HG03460 (cell line): ENCODE results near the gene ARL6IP4.
"Not testable (repeated sequence)": the region's sequence is repeated elsewhere in the genome, so short reads cannot be mapped to it uniquely, and the experiment has no call there.

ENCODE experiments used
- ATAC-seq: cut with Tn5 transposase; IDR thresholded peaks from one replicate; pipeline ENCODE4 v1.9.1; 2021; ENCODE audit not compliant: unreplicated experiment

The ARL6IP4 gene

GRCh38 chr12:123005081-123005626 lies 24.7 kb downstream of the ARL6IP4 start:
- ATAC-seq = no peak

DNA sequence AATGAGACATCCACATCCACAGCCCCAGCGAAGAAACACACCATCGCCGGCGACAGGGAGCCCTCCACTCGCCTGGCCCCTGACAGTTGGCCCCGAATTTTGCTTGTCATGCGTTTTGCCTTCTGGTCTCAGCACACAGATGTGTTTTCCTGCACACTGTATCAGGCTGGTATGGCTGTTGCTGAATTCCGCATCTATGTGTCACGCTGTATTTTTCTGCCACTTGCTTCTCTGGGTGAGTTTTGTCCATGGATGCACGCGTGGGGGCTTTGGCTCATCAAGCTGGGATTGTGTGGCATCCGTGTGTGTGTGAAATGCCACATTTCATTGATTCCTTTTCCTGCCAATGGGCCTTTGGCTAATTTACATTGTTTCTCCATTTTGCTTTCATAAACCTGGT lies 26.5 kb downstream of the ARL6IP4 start:
- ATAC-seq = no peak

GRCh38 chr12:123010110-123010509 lies 29.6 kb downstream of the ARL6IP4 start:
- no peak for ATAC-seq

- ATAC-seq = no peak
These were observed 30.2 kb downstream of the ARL6IP4 start for GRCh38 chr12:123010681-123011080.

DNA sequence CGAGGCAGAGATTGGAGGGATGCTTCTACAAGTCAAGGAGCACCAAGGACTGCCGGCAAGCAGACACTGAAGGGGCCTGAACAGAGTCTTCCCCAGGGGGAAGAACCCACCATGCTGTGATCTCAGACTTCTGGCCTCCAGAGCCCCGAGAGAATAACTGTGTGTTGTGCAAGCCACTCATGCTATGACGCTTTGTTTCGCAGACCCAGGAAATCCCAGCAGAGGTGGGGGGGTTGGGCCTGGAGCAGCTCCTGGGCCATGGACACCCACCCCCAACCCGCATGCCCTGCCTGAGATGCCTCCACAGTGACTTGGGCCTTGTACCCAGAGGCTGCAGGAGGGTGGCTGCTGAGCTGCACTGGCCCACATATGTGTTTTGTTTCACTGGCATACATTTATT lies 31.2 kb downstream of the ARL6IP4 start:
- ATAC-seq = no peak

- ATAC-seq = no peak
These were observed 33.0 kb downstream of the ARL6IP4 start for GRCh38 chr12:123013185-123014095.

DNA sequence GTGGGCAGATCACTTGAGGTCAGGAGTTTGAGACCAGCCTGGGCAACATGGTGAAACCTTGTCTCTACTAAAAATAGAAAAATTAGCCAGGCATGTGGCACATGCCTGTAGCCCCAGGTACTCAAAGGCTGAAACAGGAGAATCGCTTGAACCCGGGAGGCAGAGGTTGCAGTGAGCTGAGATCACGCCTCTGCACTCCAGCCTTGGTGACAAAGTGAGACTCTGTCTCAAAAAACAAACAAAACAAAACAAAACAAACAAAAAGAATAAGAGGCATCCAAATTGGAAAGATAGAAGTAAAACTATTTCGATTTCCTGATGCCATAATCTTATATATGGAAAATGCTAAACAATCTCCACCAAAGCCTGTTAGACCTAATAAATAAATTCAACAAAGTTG lies 34.0 kb downstream of the ARL6IP4 start:
- not testable (repeated sequence) for ATAC-seq

- ATAC-seq = no peak
These were observed 37.3 kb downstream of the ARL6IP4 start for GRCh38 chr12:123017753-123018152.

GRCh38 chr12:123019841-123020138 lies 39.3 kb downstream of the ARL6IP4 start:
- ATAC-seq = no peak

DNA sequence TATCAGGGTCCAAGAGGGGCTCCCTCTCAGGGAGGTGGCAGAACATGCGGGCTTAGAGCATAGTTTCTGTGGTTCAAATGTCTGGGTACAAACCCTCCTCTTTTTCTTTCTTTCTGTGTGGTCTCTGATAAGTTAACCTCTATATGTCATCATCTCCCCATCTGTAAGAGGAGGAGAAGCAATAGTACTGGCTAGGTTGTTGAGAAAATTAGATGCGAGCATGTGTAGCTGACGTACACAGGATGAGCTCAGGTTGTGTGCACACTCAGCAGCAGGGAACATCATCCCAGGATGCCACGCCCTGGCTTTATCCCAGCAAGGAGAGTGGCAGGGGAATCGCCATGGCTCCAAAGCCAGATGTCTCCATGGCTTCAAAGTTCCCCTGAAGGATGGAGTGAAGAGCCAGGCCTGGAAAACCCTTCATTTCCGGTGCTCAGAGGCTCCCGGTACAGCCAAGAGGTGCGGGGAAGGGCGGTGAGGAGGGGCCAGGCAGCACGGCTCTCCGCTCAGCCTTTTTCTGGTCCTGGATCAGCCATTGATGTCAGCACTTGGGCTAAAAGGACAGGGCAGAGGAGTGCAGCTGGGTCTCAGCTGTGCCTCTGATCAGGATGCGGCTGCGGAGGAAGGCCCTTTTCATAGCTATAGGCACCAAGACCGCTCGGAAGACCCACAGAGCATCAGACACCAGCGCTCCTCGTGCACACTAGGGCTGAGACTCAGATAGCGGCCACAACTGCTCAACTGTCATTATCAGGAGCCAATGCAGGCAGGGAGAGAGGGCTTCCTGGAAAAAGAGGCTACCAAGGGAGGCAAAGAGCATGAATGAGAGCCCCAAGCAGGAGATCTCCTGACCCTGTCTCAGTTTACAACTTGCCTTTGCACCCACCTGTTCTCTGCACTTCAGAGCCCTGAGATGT lies 41.5 kb downstream of the ARL6IP4 start:
- ATAC-seq = no peak

- ATAC-seq = no peak
These were observed 42.4 kb downstream of the ARL6IP4 start for GRCh38 chr12:123022846-123023245.

DNA sequence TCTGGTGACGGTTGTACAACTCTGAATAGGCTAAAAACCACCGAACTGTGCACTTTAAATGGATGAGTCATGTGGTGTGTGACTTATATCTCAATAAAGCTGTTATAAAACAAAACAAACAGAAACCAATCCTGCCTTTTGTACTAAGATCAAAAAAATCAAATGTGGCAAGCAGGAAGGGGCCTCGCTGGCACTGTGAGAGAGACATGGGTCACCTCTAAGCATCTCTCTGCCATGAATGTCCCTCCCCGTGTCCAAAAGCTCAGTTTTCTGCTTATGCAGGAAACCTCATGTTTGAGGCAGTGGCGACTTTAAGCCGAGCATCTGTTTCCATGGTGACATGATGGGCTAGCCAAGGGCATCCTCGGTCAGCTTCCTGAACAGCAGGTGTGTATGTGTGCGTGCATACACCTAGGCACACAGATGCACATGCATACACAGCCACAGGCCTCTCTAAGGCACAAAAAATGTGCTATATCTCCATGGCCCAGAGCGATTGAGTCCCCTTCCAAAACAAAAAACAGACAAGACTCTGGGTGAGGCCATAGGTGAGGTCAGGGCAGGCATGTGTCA lies 44.4 kb downstream of the ARL6IP4 start:
- no peak for ATAC-seq

DNA sequence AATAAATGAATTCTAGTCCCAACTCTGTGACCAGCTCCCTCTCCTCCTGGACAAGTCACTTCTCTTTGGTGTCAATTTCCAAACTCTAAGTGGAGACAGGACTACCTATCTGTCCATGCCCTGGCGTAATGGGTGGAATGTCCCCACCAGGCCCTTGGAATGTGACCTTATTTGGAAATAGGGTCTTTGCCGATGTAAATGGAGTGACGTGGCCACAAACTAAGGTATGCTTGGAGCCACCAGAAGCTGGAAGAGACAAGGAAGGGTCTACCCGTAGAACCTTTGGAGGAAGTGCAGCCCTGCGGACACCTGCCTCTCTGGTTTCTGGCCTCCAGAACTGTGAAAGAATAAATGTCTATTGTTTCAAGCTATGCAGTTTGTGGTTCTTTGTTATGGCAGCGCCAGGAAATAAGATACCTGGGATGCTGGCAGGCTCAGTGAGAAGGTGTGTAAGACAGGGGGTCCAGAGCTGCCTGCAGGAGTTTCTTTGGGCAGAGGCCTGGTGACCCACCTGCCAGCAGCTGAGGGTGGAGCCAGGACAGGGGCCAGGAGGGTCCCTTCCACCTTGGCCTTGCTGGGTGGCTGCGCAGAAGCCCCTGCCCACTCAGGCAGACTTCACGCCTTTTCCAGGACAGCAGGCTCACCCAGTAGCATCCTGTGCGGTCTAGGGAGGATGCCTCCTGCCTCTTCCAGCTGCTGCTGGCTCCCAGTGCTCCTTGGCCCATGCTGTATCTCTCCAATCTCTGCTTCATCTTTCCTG lies 45.8 kb downstream of the ARL6IP4 start:
- ATAC-seq = no peak

DNA sequence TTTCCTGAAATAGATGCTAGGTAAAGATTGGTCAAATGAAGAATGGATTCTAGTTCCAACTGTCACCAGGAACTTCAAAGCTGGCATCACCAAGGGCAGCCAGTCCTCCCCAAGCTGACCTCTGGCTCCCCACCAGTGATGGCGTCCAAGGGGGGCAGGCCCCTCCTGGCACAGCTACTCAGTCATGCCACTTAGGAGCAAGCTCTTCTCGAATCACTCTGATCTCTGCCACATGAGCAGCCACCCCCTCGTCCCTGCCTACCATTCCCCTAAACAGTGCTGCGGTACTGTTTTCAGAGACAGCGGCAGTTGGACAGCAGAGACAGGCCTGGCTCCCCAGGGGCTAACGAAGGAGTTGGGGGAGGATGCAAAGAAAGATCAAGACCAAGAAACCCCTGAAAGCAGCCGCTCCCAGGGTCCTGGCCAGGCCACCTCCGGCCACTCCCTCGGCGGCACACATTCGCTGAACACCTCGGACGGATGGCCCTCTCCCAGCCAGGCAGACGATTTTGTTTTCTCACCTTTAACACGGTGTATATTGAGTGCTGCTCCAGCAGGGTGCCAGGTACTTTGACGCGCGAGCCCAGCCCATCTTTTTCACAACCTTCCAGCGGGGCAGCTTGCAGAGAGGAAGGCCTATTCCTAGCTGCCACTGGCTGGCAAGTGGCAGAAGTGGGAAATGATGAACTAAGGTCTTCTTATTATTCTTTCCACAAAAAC lies 47.4 kb downstream of the ARL6IP4 start:
- ATAC-seq = no peak

DNA sequence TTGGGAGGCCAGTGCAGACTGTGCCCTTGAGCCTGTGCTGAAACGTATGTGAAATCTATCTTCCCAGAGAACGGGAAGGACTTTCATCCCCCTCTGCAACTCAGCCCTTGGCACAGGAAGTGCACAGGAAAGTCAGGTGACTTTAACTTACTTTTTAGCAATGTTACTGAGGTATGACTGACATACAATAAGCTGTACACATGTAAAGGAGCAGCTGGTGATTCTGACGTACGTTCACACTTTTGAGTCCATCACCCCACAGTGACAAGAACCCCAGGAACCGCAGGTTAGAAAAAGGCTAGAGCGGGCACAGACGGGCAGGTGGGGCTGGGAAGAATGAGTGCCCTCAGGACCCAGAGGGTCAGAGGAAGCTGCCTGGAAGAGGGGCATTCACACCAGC lies 48.0 kb downstream of the ARL6IP4 start:
- no peak for ATAC-seq

- no peak for ATAC-seq
These were observed 49.1 kb downstream of the ARL6IP4 start for GRCh38 chr12:123029550-123029949.

- ATAC-seq = no peak
These were observed 50.2 kb downstream of the ARL6IP4 start for GRCh38 chr12:123030686-123031085.

DNA sequence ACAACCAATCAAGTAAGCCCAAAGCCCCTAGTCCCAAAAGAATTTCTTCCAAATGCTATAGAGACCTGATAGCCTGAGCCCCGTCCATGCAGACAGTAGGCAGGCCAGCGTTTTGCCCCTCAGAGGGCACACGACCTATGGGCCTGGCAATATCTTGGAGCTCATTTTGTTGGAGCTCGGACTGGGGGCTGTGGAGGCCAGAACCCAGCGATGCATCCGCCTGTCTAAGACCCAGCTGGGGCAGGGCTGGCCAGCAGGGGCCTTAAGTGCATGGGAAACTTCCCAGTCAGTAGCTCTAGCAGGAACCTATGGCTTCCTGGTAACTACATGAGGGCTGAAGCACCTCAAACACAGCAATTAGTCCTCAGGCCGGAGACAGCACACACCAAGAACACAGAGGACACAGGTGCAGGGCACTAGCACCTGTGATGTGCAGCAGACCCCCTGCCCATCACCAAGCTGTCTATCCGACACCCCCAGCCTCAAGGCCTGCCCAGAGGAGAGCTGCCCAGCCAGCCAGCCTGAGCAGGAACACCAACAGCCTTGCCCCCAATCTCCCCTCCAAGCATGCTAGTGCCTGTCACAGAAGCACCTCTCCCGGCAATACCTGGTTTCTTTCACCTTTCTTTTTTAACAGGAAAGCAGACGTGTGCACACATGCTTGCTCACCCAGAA lies 50.8 kb downstream of the ARL6IP4 start:
- ATAC-seq = no peak
